ENCODE measurements around the gene XPNPEP3.

Gene XPNPEP3

DNA sequence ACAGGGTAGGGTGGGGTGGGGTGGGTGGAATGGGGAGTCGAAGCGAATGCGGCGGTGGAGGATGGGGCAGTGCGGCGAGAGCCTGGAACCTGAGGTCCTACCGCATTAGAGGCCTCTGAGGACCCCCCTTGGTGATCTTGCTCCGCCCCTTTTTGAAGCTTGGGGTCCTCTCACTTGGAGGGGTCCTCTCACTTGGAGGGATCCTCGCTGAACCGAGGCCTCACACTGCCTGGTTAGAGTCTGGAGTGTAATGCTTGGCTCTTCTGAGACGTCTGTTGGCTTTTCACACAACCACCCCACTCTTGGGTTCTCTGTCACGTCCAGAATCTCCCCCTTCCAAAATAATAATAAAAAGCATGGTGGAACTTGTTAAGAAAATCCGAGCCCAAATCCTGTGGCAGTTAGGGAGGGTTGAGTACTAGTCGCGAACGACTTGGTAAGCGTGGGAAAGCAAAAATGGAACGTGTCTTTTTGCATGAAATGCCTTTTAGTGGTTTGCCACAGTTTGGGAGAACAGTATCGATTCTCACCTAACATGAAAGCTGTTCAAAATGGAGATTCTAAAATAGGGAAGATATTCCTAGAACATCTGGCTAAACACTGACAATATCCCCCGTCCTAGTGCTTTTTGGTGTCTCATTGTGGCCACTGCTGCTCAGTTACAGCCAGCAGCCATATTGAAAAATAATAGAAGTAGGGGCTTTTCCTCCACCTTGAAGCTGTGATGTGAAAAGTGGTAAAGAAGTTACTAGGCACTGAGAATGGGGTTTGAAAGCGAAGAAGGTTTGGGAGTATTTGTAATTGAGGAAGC is 95.1 kb downstream of the XPNPEP3 start:
- no peak for DNase-seq

GRCh38 chr22:40953471-40953870 is 96.5 kb downstream of the XPNPEP3 start:
- DNase-seq, result no peak

GRCh38 chr22:40954113-40954512 is 97.2 kb downstream of the XPNPEP3 start:
- DNase-seq, result no peak

DNA sequence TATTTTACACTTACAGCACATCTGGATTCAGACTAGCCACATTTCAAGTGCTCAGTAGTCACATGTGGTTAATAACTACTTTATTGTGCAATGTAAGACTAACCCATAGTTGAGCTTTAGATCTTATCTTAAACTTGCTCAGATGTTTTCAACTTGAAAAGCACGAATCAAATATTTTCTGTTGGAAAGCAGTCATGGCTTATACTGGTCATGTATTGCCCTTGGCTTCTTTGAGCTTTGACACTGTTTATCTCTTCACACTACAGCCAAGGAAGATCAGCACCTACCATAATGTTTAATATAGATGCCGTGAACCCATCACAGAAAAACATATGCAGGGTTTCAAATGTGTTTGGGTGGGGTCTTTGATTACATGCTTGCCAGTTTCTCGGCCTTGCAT is 98.6 kb downstream of the XPNPEP3 start:
- DNase-seq, result no peak

DNA sequence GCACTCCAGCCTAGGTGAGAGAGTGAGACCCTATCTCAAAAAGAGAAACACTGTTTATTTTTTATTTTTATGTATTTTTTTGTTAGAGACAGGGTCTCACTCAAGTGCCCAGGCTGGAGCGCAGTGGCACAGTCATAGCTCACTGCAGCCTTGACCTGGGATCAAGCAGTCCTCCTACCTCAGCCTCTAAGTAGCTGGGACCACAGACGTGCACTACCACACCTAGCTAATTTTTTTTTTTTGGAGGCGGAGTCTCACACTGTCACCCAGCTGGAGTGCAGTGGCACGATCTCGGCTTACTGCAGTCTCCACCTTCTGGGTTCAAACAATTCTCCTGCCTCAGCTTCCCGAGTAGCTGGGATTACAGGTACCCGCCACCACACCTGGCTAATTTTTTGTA is 100.7 kb downstream of the XPNPEP3 start:
- DNase-seq, result no peak

GRCh38 chr22:40958299-40958698 is 101.4 kb downstream of the XPNPEP3 start:
- no peak for DNase-seq

DNA sequence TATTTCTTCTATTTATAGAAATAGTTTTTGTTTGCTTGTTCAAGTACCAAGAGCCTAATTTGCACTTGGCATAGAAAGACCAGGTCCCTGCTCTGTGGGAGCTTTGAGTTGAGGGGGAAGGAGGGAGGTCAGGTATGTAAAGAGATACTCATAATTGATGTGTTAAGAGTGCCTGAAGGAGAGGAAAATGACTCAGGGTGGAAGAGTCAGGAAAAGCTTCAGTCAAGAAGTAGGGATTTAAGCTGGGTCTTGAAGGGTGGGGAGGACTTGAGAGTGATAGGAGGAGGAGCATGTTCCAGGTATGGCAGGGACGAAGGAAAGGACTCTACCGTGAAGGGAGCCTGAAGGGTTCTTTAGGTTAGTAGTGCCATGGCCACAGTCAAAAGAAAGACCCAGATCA is 103.2 kb downstream of the XPNPEP3 start:
- DNase-seq, result no peak

DNA sequence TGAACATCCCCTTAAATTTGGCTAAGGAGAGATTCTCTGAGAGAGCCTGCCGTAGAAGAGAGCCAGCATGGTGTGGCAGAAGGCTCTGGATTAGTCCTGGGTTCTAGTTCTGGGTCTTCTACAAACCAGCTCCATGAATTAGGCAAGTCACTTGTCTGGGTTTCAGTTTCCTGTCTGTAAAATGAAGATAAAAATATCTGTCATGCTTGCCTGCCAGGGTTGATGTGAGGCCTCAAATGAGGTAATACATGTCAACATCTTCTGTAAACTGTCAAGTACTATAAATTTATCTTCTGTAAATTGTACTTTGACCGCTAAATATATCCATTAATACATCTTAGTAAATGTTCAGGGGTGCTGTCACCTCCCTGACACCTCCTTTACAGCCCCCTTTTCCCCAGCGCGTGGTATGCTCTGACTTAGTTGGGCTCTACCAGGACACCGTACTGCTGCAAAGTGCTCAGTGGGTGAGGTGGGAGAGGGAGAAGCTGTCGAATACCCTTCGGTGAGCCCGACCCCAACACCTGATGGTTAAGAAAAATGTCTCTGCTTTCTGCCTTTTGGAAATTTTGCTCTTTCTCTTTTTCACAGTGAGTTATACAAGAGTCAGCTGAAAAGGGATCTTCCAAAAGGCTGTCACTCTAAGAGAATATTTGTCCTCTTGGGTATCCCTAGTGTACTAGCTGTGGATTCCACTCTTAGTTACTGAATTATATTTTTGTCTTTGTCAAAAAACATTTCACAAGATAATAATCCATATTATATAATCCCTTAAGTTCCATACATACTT is 109.2 kb downstream of the XPNPEP3 start:
- no peak for DNase-seq

DNA sequence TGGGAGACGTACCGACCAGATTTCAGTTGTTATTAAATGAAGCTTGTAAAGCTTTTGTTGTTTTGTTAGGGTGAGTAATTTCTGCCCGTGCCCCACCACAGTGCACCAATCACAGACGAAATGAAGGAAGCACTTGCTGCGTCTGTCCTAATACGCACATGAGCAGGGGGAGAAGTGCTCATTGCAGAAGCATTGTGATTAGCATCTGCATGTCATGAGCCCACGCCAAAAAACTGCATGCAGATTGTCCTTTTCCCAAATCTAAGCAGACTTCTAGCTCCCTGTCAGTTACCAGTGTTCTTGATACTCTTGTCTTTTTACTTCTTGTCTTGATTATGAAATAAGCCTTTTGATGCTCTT is 109.8 kb downstream of the XPNPEP3 start:
- no peak for DNase-seq

DNA sequence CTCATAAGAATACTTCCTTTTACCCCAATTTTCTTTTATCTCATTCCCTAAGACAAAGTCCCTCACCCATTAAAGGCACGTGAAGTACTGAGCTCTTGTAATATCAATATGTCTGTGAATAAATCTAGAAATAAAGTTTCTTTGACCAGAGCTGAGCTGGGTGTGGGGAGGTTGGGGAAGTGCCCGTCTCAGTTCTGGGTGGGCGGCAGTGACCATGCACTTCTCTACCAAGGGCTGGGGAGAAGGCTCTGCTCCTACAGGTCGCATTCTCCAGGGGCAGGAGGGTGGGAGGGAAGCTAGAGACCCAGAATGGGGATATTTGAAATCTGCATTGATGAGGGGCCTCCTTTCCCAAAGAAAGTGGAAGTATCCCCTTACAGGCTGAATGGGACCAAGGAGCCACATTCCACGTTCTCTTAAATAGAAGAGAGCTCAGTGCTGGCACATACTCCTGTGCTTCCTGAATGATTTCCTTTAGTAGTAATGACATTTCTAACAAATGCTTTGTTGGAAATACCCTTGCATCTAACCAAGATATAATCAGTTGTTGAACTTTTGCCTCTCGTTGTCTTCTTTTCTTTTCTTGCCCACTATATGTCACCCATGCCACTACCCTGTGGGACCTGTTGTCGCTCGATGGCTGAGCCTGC is 110.3 kb downstream of the XPNPEP3 start:
- DNase-seq, result no peak

DNA sequence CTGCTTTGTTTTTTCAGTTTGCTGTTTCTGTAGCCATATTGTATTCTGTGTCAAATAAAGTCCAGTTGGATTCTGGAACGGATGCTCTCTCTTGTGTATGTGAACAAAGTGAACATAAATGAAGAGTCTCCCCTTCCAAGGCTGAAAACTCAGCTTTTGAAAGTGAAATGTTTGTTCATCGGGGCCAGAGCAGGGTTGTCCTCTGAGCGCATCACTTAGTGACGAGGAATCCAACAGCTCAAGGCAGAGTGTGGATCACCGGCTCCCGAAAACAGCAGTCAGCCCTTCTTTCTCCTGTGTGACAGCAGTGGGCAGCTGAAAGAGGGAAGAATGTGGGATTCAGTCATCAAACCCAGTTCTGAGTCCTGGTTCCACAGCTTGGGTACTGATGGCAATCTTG is 115.6 kb downstream of the XPNPEP3 start:
- no peak for DNase-seq

DNA sequence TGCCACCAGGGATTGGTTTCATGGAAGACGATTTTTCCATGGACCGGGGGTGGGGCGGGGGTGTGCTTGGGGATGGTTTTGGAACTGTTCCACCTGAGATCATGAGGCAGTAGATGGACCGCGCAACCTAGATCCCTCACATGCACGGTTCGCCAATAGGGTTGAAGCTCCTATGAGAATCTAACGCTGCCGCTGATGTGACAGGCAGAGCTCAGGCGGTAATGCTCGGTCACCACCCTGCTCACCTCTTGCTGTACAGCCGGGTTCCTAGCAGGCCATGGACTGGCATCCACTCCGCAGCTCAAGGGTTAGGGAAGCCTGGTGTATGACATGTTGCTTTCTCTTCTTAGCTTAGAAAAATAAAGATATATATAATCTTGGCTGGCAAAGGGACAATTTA is 116.2 kb downstream of the XPNPEP3 start:
- DNase-seq, result no peak

DNA sequence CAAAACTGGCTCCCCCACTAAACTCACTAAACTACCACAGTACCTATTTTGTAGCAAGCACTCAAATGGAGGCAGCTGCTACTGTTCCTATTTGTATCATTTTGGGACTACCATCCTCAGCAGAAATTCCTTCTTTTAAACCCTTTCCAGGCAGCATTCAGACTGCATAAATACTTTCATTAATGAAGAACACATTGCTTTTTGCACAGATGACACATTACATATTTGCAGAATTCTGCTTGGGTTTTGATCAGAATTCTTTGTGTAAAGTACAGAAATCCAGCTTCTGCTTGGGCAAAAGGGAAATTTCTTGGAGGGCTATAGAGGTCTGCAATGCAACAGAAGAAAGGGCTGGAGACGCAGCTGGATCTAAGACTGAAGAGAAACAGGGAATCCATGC is 118.4 kb downstream of the XPNPEP3 start:
- DNase-seq, result no peak

DNA sequence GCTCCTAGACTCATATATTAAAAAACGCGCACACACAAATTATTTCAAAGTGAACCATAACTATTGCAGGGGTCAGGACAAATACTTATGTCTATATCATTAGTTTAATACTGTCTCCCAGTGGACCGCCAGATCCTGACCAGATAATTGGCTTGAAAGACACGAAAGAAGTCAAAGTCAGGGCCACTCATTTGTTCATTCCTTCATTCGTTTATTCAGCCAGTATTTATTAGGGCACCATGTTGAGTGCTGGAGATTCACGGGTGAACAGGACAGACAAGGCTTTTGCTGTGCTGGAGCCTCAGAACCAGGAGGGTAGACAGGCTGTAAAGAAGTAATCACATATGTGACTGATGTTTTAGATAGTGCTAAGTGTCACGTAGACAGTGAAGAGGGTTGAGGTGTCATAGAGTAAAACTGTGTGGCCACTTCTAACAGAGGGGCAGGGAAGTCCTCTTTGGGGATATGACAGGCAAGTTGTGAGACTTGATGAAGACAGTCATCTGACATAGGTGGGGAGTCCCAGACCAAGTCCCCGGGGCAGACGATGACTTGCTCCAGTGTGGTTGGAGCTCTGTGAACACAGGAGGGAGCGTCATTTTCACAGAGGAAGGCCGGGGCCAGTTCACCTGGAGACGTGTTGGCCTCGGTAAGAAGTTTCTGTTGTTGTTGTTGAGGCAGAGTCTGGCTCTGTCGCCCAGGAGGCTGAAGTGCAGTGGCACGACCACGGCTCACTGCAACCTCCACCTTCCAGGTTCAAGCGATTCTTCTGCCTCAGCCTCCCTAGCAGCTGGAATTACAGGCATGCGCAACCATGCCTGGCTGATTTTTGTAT is 120.1 kb downstream of the XPNPEP3 start:
- DNase-seq, result no peak

DNA sequence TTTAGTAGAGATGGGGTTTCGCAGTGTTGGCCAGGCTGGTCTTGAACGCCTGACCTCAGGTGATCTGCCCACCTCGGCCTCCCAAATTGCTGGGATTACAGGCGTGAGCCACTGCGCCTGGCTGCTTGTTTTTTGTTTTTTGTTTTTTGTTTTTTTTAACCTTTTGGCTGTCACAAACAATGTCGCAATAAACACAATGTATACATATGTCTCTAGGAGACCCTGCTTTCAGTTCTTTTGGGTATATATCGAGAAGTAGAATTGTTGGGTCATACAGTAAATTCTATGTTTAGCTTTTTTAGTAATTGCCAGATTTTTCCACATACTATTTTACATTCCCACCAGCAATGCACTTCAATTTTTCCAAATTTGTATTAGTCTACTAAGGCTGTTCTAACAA is 122.2 kb downstream of the XPNPEP3 start:
- DNase-seq, result no peak

DNA sequence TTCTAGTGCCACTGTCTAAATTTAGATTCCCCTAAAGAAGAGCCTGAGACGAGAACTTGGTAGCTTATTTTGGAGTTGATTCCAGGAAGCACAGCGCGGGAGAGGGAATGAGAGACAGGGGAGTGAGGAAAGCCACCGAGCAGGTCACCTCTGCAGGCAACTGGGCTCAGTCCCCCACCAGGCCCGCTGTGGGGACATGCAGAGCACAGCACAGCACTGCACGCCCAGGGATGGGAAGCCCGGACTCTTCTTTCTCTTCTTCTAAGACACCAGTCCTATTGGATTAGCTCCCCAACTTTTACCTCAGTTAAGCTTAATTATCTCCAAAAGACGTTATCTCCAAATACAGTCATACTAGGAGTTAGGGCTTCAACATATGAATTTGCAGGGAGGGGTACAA is 122.9 kb downstream of the XPNPEP3 start:
- DNase-seq, result no peak
